ENCODE data around the gene PARL.

DNA sequence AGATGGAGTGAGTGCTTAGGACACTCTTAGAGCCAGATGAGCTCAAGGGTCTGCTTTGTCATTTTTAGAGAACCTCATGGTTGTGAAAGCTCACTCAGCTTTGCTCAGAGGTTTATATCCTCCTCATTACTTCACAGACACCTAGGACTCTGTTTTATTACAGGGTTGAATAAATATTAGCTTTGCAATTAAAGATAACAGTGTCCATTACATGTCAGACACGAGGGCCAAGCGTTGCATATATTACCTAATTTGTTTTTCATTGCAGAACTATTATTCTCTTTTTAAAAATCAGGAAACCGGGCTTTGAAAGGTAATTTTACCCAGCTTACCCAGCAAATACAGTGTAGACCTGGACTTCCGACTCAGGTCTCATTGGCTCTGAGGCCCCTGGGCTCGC, 75.4 kb downstream of the PARL start:
- TF ChIP-seq, protein P1, sequence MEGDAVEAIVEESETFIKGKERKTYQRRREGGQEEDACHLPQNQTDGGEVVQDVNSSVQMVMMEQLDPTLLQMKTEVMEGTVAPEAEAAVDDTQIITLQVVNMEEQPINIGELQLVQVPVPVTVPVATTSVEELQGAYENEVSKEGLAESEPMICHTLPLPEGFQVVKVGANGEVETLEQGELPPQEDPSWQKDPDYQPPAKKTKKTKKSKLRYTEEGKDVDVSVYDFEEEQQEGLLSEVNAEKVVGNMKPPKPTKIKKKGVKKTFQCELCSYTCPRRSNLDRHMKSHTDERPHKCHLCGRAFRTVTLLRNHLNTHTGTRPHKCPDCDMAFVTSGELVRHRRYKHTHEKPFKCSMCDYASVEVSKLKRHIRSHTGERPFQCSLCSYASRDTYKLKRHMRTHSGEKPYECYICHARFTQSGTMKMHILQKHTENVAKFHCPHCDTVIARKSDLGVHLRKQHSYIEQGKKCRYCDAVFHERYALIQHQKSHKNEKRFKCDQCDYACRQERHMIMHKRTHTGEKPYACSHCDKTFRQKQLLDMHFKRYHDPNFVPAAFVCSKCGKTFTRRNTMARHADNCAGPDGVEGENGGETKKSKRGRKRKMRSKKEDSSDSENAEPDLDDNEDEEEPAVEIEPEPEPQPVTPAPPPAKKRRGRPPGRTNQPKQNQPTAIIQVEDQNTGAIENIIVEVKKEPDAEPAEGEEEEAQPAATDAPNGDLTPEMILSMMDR (conservative IDR thresholded peaks at IDR 0.05; ENCODE audit: low read length): no peak
- no peak for TF ChIP-seq EZH2phosphoT487 (IDR thresholded peaks at IDR 0.05; ENCODE audit: borderline replicate concordance)
